Spleen (tissue), 11 donors: ENCODE measurements around the gene GALNTL6. TPM values are rescaled to one million over a fixed set of nuclear protein-coding genes. Genes with fewer than 3 reads are reported as not detected.

Experiments used
- DNase-seq: peaks from one replicate; pipeline ENCODE4 v3.0.0-alpha.2; 2020
- H3K27ac ChIP-seq, 8 donors: fragments of 200-600 bp; sonication (generic) in 7 of 8; 1 replicate in 4 of 8; 2 replicates in 4 of 8; pipeline versions ENCODE4 v1.5.0 to v1.8.0; 2016 to 2021; ENCODE audit warnings: inconsistent platforms in 4 of 8, mild to moderate bottlenecking in 4 of 8, moderate library complexity in 1 of 8
- H3K27me3 ChIP-seq, 7 donors: fragments of 200-600 bp; sonication (generic) in 6 of 7; replicated peaks in 1 of 7; 1 replicate in 4 of 7; 2 replicates in 3 of 7; pipeline versions ENCODE4 v1.5.0 to v1.8.0; 2016 to 2021; ENCODE audit warnings: inconsistent platforms in 3 of 7, mild to moderate bottlenecking in 1 of 7
- H3K36me3 ChIP-seq, 6 donors: fragments of 200-600 bp; sonication (generic) in 5 of 6; 1 replicate in 4 of 6; 2 replicates in 2 of 6; pipeline versions ENCODE4 v1.5.0 to v1.8.0; 2016 to 2021; ENCODE audit warnings: inconsistent platforms in 2 of 6
- H3K4me1 ChIP-seq, 6 donors: fragments of 200-600 bp; sonication (generic) in 5 of 6; 1 replicate in 3 of 6; 2 replicates in 3 of 6; pipeline versions ENCODE4 v1.5.0 to v1.8.0; 2016 to 2021; ENCODE audit warnings: inconsistent platforms in 3 of 6
- H3K4me3 ChIP-seq, 8 donors: fragments of 200-600 bp; sonication (generic) in 7 of 8; 1 replicate in 4 of 8; 2 replicates in 4 of 8; pipeline versions ENCODE4 v1.5.0 to v1.8.0; 2016 to 2021; ENCODE audit warnings: inconsistent platforms in 4 of 8, mild to moderate bottlenecking in 4 of 8, moderate library complexity in 2 of 8
- H3K9me3 ChIP-seq, 8 donors: fragments of 200-600 bp; sonication (generic) in 7 of 8; 1 replicate in 4 of 8; 2 replicates in 4 of 8; pipeline versions ENCODE4 v1.5.0 to v1.8.0; 2016 to 2021; ENCODE audit warnings: inconsistent platforms in 4 of 8
- CTCF ChIP-seq, 11 experiments: fragments of 200-600 bp in 7 of 11; fragments of 450-650 bp in 4 of 11; sonication (generic) in 4 of 11; IDR thresholded peaks in 8 of 11; conservative IDR thresholded peaks in 3 of 11; 1 replicate in 7 of 11; 2 replicates in 4 of 11; pipeline versions ENCODE4 v1.4.0 to v1.8.0; 2016 to 2021; ENCODE audit warnings: antibody characterized with exemption in 11 of 11, inconsistent platforms in 4 of 11, mild to moderate bottlenecking in 1 of 11
- POLR2A ChIP-seq, 3 donors: fragments of 450-650 bp; IDR thresholded peaks; one replicate each; pipeline ENCODE4 v1.5.1; 2017; ENCODE audit warnings: antibody characterized with exemption in 3 of 3, mild to moderate bottlenecking in 1 of 3
- POLR2AphosphoS5 ChIP-seq, 3 donors: sonication (generic); formaldehyde crosslinking; IDR thresholded peaks; one replicate each; pipeline ENCODE4 v1.5.1; 2017; ENCODE audit warnings: antibody characterized with exemption in 3 of 3
- whole genome bisulfite sequencing, 5 donors: extraction: QIAGEN DNeasy Blood & Tissue Kit in 3 of 5; methylation state at CpG; one replicate each; pipeline versions ENCODE4 v1.1.5 to v1.1.7; 2013 to 2018; 5-methylcytosine and 5-hydroxymethylcytosine counted together
- intact Hi-C: fragments of 100-400 bp; cut with DNase I; formaldehyde crosslinking; loops from one replicate; pipeline ENCODE4 v1.15.0; 2023; ENCODE audit warnings: low total_unique reads
- polyA plus RNA-seq, 3 donors: library from polyadenylated mRNA; stranded (reverse); fragments of 200-250 nt; gene quantifications; one replicate each; pipeline ENCODE4 v1.2.1, GENCODE V29; 2013
- total RNA-seq, 7 donors: library from RNA; depleted of rRNA in 3 of 7; stranded (reverse); fragments of >200 nt in 3 of 7; fragmentation: NEBNext Ultra II Directional in 4 of 7; extraction: Animal tissue kit (Norgen Biotek cat#: 25700) in 4 of 7; gene quantifications; one replicate each; pipeline versions ENCODE4 v1.1.0 to v1.2.1, GENCODE V29; 2016 to 2021
- donor health status: healthy with polysubstance abuse.
- donor health status: DM: no; HTN: no; CAD: no; lungs with moderate emphysema.
- donor health status: DM: no; HTN: no; CAD: no.
- donor health status: Bipolar disorder and iron deficiency.
- donor health status: healthy.
- donor health status: DM: no; HTN: no; CAD: no.
- donor health status: DM: yes; HTN: yes; CAD: no.

Gene GALNTL6
- total and polyA plus RNA-seq, 10 donors = 3.2 to 12.5 (median 7.1) TPM

GRCh38 chr4:172692701-172693100 lies 879.5 kb downstream of the GALNTL6 start:
- Histone ChIP-seq H3K4me3 (no peak overlapping the region), H3K4me1 (no peaks in the 10 kb centered on the region), H3K27me3 (no peaks in the 10 kb centered on the region), H3K27ac (no peak overlapping the region), H3K9me3 (peaks cover 0 to 44% (median 22%) of the 10 kb centered on the region in 8 donors), H3K36me3 (no peaks in the 10 kb centered on the region)
- no peak for DNase-seq
- TF ChIP-seq CTCF (IDR thresholded peaks at IDR 0.05 in 8 of 11, conservative IDR thresholded peaks at IDR 0.05 in 3 of 11) (no peak), POLR2A (IDR thresholded peaks at IDR 0.05) (no peak), POLR2AphosphoS5 (IDR thresholded peaks at IDR 0.05) (no peak)
- intact Hi-C loops = no loop called here
- WGBS, 5 donors = 50 to 72% (median 71%) methylated on average over 2 of the region's 2 CpGs

- intact Hi-C loops = no loop called here
- TF ChIP-seq CTCF (IDR thresholded peaks at IDR 0.05 in 8 of 11, conservative IDR thresholded peaks at IDR 0.05 in 3 of 11) = no peak
- TF ChIP-seq POLR2A (IDR thresholded peaks at IDR 0.05) = no peak
- no peak for TF ChIP-seq POLR2AphosphoS5 (IDR thresholded peaks at IDR 0.05)
- H3K27me3 ChIP-seq = no peaks in the 10 kb centered on the region
Measured at GRCh38 chr4:172698256-172698655, 885.1 kb downstream of the GALNTL6 start.

GRCh38 chr4:172705565-172705964 lies 892.4 kb downstream of the GALNTL6 start:
- intact Hi-C loops = no loop called here
- no peaks in the 10 kb centered on the region for H3K27me3 ChIP-seq

More at GRCh38 chr4:172698256-172698655, 885.1 kb downstream of the GALNTL6 start:
- H3K36me3 ChIP-seq = no peaks in the 10 kb centered on the region
- H3K27ac ChIP-seq = no peak overlapping the region
- H3K9me3 ChIP-seq = peaks cover 0 to 11% (median 0%) of the 10 kb centered on the region in 8 donors
- no peaks in the 10 kb centered on the region for H3K4me1 ChIP-seq
- no peak overlapping the region for H3K4me3 ChIP-seq
- WGBS, 5 donors = 27 to 34% (median 29%) methylated on average over 4 of the region's 4 CpGs
- no peak for DNase-seq

GRCh38 chr4:172706000-172706399 lies 892.8 kb downstream of the GALNTL6 start:
- no peak for DNase-seq
- no peak overlapping the region for H3K27ac ChIP-seq
- intact Hi-C loops = no loop called here
- no peaks in the 10 kb centered on the region for H3K27me3 ChIP-seq
- H3K4me1 ChIP-seq = no peaks in the 10 kb centered on the region
- peaks cover 4 to 50% (median 38%) of the 10 kb centered on the region in 8 donors for H3K9me3 ChIP-seq
- H3K36me3 ChIP-seq = no peaks in the 10 kb centered on the region
- no peak overlapping the region for H3K4me3 ChIP-seq
- no peak for TF ChIP-seq CTCF (IDR thresholded peaks at IDR 0.05 in 8 of 11, conservative IDR thresholded peaks at IDR 0.05 in 3 of 11)
- TF ChIP-seq POLR2AphosphoS5 (IDR thresholded peaks at IDR 0.05) = no peak
- TF ChIP-seq POLR2A (IDR thresholded peaks at IDR 0.05) = no peak

More at GRCh38 chr4:172705565-172705964, 892.4 kb downstream of the GALNTL6 start:
- H3K4me1 ChIP-seq = no peaks in the 10 kb centered on the region
- H3K36me3 ChIP-seq = no peaks in the 10 kb centered on the region
- DNase-seq = no peak
- H3K27ac ChIP-seq = no peak overlapping the region
- TF ChIP-seq POLR2A (IDR thresholded peaks at IDR 0.05) = no peak
- TF ChIP-seq CTCF (IDR thresholded peaks at IDR 0.05 in 8 of 11, conservative IDR thresholded peaks at IDR 0.05 in 3 of 11) = no peak
- TF ChIP-seq POLR2AphosphoS5 (IDR thresholded peaks at IDR 0.05) = no peak
- H3K9me3 ChIP-seq = peaks cover 4 to 50% (median 38%) of the 10 kb centered on the region in 8 donors
- no peak overlapping the region for H3K4me3 ChIP-seq
